Fibroblast of the aortic adventitia (primary cell): ENCODE data around the gene SETD6. TPM values are rescaled to one million over a fixed set of nuclear protein-coding genes. Genes with fewer than 3 reads are reported as not detected.

Experiments
- DNase-seq: peaks from one replicate; pipeline ENCODE4 v3.0.0-alpha.2; 2010; ENCODE audit warnings: low read depth
- H3K4me3 ChIP-seq: 2 replicates; pipeline ENCODE4 v1.5.1; 2011; ENCODE audit warnings: low read depth, mild to moderate bottlenecking, control low read depth, low read length, moderate library complexity
- total RNA-seq: library from RNA; depleted of rRNA; stranded (reverse); fragments of >200 nt; gene quantifications from 2 replicates; pipeline ENCODE4 v1.2.3, GENCODE V29; 2012; ENCODE audit warnings: low replicate concordance
- TF ChIP-seq, protein P1 (sequence below): IDR thresholded peaks from 2 replicates; pipeline ENCODE4 v1.5.1; 2011; ENCODE audit warnings: mild to moderate bottlenecking, low read length, control low read depth, inconsistent platforms; ENCODE audit not compliant: insufficient read depth

SETD6 gene
- total RNA-seq, 1 donor = 11.7 TPM

DNA sequence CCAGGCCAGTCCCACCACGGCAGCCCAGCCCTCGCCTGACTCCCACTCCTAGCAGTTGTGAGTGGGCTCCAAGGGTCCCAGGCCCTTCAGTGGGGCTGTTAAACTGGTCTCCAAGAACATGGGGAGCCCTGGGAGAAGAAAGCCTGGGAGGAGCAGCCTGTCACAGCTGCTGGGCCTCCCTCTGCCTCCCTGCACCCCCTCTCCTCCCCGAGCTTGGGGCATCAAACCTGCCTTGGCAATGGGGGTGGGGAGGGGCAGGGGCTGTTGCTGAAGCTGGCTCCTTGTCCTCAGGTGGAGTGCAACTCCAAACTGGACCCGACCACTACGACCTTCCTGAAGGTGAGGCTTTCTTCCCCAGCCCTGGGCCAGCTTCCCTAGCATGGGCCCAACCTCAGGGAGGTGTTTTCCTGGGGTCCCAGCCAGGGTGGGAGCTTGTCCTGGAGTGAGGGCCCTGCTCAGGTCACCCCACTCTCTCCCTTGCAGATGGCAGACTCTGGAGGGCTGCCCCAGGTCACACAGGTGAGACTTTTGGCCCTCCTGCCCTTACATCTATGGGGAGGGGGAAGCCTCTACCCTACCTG, 6.6 kb upstream of the SETD6 start:
- DNase-seq = no peak
- TF ChIP-seq, protein P1, sequence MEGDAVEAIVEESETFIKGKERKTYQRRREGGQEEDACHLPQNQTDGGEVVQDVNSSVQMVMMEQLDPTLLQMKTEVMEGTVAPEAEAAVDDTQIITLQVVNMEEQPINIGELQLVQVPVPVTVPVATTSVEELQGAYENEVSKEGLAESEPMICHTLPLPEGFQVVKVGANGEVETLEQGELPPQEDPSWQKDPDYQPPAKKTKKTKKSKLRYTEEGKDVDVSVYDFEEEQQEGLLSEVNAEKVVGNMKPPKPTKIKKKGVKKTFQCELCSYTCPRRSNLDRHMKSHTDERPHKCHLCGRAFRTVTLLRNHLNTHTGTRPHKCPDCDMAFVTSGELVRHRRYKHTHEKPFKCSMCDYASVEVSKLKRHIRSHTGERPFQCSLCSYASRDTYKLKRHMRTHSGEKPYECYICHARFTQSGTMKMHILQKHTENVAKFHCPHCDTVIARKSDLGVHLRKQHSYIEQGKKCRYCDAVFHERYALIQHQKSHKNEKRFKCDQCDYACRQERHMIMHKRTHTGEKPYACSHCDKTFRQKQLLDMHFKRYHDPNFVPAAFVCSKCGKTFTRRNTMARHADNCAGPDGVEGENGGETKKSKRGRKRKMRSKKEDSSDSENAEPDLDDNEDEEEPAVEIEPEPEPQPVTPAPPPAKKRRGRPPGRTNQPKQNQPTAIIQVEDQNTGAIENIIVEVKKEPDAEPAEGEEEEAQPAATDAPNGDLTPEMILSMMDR = no peak
- H3K4me3 ChIP-seq = no peak overlapping the region

DNA sequence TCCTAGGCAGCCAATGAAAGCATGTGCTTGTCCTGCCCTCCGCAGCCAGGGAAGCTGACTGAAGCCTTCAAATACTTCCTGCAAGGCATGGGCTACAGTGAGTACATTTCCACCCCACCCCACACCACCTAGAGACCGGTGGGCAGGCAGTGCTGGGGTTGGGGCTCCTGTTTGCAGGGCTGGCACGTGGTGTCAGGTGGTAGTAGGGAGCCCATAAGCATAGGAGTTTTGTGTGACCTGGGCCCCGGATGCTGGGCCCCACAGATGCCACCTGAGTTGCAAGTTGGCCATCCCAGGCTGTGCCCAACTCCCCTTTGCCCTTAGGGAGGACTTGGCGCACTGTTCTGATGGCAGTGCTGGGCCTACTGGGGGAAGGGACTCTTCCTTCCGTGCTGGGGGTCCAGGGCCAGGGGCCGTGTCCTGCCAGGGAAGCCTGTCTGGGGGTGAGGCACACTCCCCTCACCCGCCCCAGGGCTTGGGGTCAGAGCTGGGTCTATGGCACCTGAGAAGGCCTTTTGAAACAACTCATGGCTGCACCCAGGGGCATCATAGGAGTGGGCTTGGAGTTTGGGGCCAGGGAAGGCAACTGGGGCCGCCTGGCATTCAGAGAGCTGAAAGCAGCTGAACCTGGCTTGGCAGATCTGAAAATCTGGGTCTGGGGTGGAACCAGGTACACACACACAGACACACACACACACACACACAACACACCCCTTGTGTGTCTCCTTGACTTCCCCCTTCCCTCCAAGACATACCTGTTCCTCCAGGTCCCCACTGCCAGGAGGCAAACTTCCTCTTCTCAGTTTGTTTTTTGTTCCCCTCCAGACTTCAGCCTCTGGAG, 5.8 kb upstream of the SETD6 start:
- TF ChIP-seq, protein P1 = no peak
- no peak overlapping the region for H3K4me3 ChIP-seq
- DNase-seq = no peak

DNA sequence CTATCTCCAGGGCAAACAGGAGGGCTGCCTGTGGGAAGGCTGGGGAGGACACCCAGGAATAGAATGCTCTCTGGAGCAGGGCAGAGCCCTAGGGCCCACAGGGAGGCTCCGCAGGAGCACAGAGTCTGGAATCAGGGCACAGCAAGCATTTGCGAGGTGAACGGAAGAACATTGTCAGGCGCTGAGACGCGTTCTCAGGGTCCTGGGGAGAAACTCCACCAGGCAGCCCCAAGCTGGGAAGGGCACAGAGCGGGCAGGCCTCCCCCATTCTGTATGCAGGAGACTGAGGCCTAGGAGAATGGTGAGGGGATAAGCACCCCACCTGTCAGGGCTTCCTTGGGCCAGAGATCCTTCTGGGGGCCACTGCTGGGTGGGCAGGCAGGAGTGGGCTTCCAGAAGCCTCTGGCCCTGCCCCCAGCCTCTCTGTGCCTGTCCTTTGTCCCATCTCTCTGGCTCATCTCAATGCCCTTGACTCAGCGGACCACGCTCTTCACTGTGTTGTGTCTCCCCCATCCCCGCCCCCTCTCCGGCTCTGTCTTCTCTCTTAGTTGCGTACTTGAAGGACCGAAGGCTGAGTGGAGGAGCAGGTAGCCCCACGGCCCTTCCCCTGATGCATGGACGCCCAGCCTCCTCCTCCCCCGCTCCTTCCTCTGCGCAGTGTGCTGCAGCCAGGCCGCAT, 5.1 kb upstream of the SETD6 start:
- H3K4me3 ChIP-seq = no peak overlapping the region
- DNase-seq = no peak
- TF ChIP-seq, protein P1 = no peak

DNA sequence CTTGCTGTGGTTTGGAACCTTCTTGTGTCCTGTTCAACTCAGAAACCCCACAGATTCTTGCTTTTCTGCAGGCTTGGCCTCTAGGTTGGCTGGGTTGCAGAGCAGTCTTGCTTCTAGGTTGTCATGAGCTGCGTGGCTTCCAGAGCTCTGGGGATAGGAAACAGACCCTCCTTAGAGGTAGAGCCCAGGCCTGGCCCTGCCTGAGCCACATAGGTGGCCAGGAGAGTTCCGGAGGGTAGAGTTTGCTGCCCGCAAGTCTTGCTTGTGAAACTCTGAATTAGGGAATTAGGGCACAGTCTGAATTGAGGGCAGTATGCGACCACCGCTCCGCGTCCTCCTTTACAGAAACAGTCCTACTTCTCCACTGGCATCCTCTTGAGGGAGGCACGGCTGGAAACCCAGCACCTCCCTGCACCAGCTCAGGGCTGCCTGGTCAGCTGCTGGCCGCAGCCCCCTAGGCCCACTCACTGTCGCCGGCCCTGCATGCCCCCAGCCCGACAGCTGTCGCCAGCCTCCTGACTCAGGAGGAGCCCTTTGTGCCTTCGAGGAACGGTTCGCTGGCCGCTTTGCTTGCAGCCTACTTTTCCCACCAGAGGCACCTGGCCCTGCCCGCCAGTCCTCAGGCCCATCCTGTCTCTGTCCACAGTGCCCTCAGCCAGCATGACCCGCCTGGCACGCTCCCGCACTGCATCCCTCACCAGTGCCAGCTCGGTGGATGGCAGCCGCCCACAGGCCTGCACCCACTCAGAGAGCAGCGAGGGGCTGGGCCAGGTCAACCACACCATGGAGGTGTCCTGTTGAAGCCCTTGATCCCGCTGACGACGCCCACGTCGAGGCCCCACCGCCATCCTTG, 4.3 kb upstream of the SETD6 start:
- TF ChIP-seq, protein P1 = no peak
- DNase-seq = no peak
- no peak overlapping the region for H3K4me3 ChIP-seq

DNA sequence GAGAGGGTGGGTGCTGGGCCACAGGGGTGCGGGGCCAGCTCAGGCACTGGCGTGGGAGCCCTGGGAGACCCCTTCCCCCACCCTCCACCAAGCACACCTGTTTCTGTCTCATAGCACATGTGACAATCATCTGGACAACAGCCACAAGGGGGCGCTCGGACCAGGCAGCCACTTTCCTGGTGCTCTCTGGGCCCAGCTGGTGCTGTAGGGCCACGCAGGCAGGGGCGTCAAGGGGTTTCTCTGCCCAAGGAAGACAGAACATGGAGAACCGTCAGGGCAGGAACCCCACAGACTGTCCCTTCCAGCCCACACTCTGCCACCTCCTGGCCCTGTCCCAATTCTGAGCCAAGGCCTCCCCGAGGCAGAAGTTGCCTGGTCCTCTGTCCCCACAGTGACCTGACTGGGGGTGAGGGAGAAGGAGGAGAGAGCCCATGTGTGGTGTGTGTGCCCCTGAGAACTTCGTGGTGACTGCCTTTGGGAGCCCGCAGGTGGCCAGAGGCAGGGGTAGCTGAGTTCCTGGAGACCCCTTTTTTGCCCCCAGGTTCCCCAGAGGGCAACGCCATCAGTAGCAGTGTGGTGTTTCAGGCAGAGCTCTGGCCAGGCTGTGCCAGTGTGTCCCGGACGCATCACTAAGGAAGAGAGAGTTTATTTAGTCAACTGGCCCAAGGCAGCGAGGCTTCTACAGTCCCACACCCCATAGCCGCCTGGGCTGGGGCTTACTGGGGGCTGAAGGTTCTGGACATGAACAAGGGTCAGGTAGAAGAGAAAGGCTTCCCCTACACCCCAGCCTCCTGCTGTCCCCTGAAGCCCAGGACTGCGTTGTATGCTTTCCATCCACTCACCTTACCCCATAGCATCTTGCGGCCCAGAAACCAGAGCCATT, 3.1 kb upstream of the SETD6 start:
- DNase-seq = peak; percentile 61
- TF ChIP-seq, protein P1 = peak; percentile 64
- no peak overlapping the region for H3K4me3 ChIP-seq
